Activated T-cell treated with anti-CD3 and anti-CD28 coated beads, Interleukin-2, amount 50 U/mL, for 72 hours (primary cell): ENCODE data around the gene PPP1R27. TPM values are rescaled to one million over a fixed set of nuclear protein-coding genes. Genes with fewer than 3 reads are reported as not detected.
A peak's percentile ranks its signal among the peaks of the same experiment; 100 is the strongest.

Source experiments
- ATAC-seq, 2 donors: fragments of 150-1000 bp; cut with Tn5 transposase; replicated peaks in 1 of 2; 2 replicates each; pipeline ENCODE4 v1.10.0; 2021; ENCODE audit warnings: moderate library complexity in 2 of 2, mild to moderate bottlenecking in 1 of 2
- DNase-seq, 2 donors: peaks; one replicate each; pipeline ENCODE4 v3.0.0; 2021 to 2022; ENCODE audit warnings: mixed read lengths in 1 of 2
- H3K27ac Mint-ChIP-seq: one replicate; pipeline ENCODE4 v1.8.0; 2022; ENCODE audit warnings: mild to moderate bottlenecking, moderate library complexity, mixed read lengths
- H3K27me3 Mint-ChIP-seq: one replicate; pipeline ENCODE4 v1.8.0; 2022; ENCODE audit warnings: low read depth, mixed read lengths
- H3K36me3 Mint-ChIP-seq, 2 donors: one replicate each; pipeline ENCODE4 v1.8.0; 2022; ENCODE audit warnings: mixed read lengths in 2 of 2, mild to moderate bottlenecking in 1 of 2; ENCODE audit not compliant: insufficient read depth in 2 of 2
- H3K4me1 Mint-ChIP-seq: one replicate; pipeline ENCODE4 v1.8.0; 2022; ENCODE audit warnings: low read depth, mixed read lengths
- H3K4me3 Mint-ChIP-seq, 2 donors: one replicate each; pipeline ENCODE4 v1.8.0; 2022; ENCODE audit warnings: mild to moderate bottlenecking in 2 of 2, mixed read lengths in 2 of 2, moderate library complexity in 2 of 2
- H3K9me3 Mint-ChIP-seq, 2 donors: one replicate each; pipeline ENCODE4 v1.8.0; 2022; ENCODE audit warnings: mixed read lengths in 2 of 2
- total RNA-seq, 2 donors: library from RNA; stranded (reverse); gene quantifications; one replicate each; pipeline ENCODE4 v1.2.3, GENCODE V29; 2022

Gene PPP1R27
- not detected for total RNA-seq

GRCh38 chr17:81834831-81835267 lies at the start of gene PPP1R27:
PPP1R27 (minus strand) TSS chr17:81835050; CDS start chr17:81834953, 97 bp downstream.
- no peak for ATAC-seq
- peaks cover 0 to 6% of the 10 kb centered on the region in 2 donors for H3K36me3 Mint-ChIP-seq
- peak within 1 kb of the TSS; percentile 85 to 89 for H3K4me3 Mint-ChIP-seq
- no peaks in the 10 kb centered on the region for H3K9me3 Mint-ChIP-seq
- DNase-seq, result no peak
- peaks cover 37% of the 10 kb centered on the region for H3K4me1 Mint-ChIP-seq
- H3K27me3 Mint-ChIP-seq, result no peaks in the 10 kb centered on the region
- no peak within 1 kb of the TSS for H3K27ac Mint-ChIP-seq

DNA sequence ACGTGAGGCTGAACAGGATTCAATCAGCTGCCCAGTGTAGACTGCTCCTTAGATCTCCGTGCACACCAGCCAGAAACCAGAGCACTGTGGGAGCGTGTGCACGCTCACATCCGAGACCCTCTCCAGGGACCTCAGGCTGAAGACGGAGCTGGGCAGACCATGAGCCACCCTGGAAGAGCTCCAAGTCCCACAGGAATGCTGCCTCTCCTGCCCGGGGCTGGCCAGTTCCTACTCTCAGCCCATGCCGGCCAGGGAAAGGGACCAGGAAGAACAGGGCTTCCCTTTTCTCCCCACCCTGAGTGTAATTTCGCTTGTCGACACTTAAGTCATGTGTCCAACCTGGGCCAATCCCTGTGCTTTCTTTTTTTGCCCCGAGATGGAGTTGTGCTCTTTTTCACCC lies 49.7 kb upstream of the PPP1R27 start:
- DNase-seq (no peak), ATAC-seq (peak in 1 of 2 donors; percentile 16)
- H3K4me3 Mint-ChIP-seq, result no peak overlapping the region
- H3K36me3 Mint-ChIP-seq, result peaks cover 15 to 53% of the 10 kb centered on the region in 2 donors
- no peaks in the 10 kb centered on the region for H3K27me3 Mint-ChIP-seq
- no peaks in the 10 kb centered on the region for H3K9me3 Mint-ChIP-seq
- H3K4me1 Mint-ChIP-seq, result peaks cover 31% of the 10 kb centered on the region
- no peak overlapping the region for H3K27ac Mint-ChIP-seq

DNA sequence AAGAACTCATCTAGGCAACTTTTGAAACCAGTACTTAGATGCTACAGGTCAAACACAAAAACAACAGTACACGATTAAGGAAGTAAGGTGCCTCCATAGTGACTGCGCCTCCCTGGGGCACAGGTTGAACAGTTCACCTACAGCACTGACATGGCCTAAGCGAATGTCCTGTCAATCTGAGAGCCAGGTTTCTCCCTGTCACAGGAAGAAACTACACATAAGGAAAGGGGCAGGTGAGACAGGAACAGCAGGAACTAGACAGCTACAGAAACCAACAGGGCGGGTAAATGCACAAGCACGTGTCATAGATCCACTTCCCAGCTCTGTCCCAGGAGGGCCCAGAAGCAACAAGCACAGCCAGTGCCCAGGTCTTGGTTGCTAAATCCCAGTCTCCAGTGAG lies 44.3 kb upstream of the PPP1R27 start:
- Mint-ChIP-seq H3K4me3 (no peak overlapping the region), H3K4me1 (peaks cover 8% of the 10 kb centered on the region)

GRCh38 chr17:81878294-81878693 lies 43.4 kb upstream of the PPP1R27 start:
- H3K4me3 Mint-ChIP-seq, result no peak overlapping the region
- peaks cover 5 to 28% of the 10 kb centered on the region in 2 donors for H3K36me3 Mint-ChIP-seq
- H3K4me1 Mint-ChIP-seq, result peaks cover 17% of the 10 kb centered on the region
- H3K27ac Mint-ChIP-seq, result no peak overlapping the region
- no peaks in the 10 kb centered on the region for H3K27me3 Mint-ChIP-seq
- H3K9me3 Mint-ChIP-seq, result no peaks in the 10 kb centered on the region
- DNase-seq (no peak), ATAC-seq (no peak)

More for the DNA sequence above, 44.3 kb upstream of the PPP1R27 start:
- no peak for ATAC-seq
- Mint-ChIP-seq H3K9me3 (no peaks in the 10 kb centered on the region), H3K27me3 (no peaks in the 10 kb centered on the region), H3K27ac (no peak overlapping the region), H3K36me3 (peaks cover 5 to 32% of the 10 kb centered on the region in 2 donors)
- no peak for DNase-seq

DNA sequence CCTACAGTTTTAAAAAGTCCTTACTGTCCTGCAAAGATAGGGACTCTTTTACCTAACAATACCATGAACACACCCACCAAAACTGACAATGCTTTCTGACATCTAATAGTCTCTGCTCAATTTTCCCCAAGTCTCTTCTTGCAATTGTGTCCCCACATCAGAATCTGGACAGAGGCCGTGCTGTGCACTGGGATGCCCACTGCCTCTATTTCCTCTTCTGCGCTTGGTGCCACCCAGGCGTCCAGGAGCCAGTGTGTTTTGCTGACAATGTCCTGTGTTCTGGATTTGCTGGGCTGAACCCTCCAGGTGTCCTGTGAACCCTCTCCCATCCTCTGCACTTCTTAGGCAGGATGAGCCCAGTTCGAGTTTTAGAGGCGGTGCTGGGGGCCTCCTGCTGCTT lies 42.7 kb upstream of the PPP1R27 start:
- H3K27ac Mint-ChIP-seq, result no peak overlapping the region
- no peaks in the 10 kb centered on the region for H3K27me3 Mint-ChIP-seq
- ATAC-seq, result no peak
- peaks cover 24% of the 10 kb centered on the region for H3K4me1 Mint-ChIP-seq
- no peak overlapping the region for H3K4me3 Mint-ChIP-seq
- H3K9me3 Mint-ChIP-seq, result no peaks in the 10 kb centered on the region
- H3K36me3 Mint-ChIP-seq, result peaks cover 5 to 27% of the 10 kb centered on the region in 2 donors
- no peak for DNase-seq

- H3K27ac Mint-ChIP-seq, result peak overlapping the region; percentile 98
- H3K4me1 Mint-ChIP-seq, result peaks cover 54% of the 10 kb centered on the region
- peaks cover 5 to 7% of the 10 kb centered on the region in 2 donors for H3K36me3 Mint-ChIP-seq
- peak in 1 of 2 donors; percentile 3 for ATAC-seq
- peak; percentile 97 to 99 for DNase-seq
- no peaks in the 10 kb centered on the region for H3K9me3 Mint-ChIP-seq
- H3K4me3 Mint-ChIP-seq, result peak overlapping the region; percentile 89 to 90
- H3K27me3 Mint-ChIP-seq, result no peaks in the 10 kb centered on the region
These were observed 36.8 kb upstream of the PPP1R27 start for GRCh38 chr17:81871387-81872230.

- H3K27me3 Mint-ChIP-seq, result no peaks in the 10 kb centered on the region
- H3K4me1 Mint-ChIP-seq, result peaks cover 54% of the 10 kb centered on the region
- peaks cover 5 to 7% of the 10 kb centered on the region in 2 donors for H3K36me3 Mint-ChIP-seq
- H3K27ac Mint-ChIP-seq, result peak within 1 kb of the TSS; percentile 98
- peak; percentile 74 to 78 for ATAC-seq
- DNase-seq, result peak in 1 of 2 donors; percentile 22
- H3K9me3 Mint-ChIP-seq, result no peaks in the 10 kb centered on the region
- peak within 1 kb of the TSS; percentile 94 for H3K4me3 Mint-ChIP-seq
These were observed 36.1 kb upstream of the PPP1R27 start, which contains the start of gene ARHGDIA for GRCh38 chr17:81870981-81871386. ARHGDIA (minus strand) TSS chr17:81871337; CDS start chr17:81869930, 1,407 bp downstream.

GRCh38 chr17:81870131-81870980 lies 35.5 kb upstream of the PPP1R27 start:
- Mint-ChIP-seq H3K9me3 (no peaks in the 10 kb centered on the region), H3K27me3 (no peaks in the 10 kb centered on the region), H3K4me1 (peaks cover 59% of the 10 kb centered on the region), H3K4me3 (peak overlapping the region; percentile 94), H3K27ac (peak overlapping the region; percentile 85), H3K36me3 (peaks cover 5 to 7% of the 10 kb centered on the region in 2 donors)
- ATAC-seq (peak; percentile 37 to 52), DNase-seq (peak; percentile 55 to 62)

DNA sequence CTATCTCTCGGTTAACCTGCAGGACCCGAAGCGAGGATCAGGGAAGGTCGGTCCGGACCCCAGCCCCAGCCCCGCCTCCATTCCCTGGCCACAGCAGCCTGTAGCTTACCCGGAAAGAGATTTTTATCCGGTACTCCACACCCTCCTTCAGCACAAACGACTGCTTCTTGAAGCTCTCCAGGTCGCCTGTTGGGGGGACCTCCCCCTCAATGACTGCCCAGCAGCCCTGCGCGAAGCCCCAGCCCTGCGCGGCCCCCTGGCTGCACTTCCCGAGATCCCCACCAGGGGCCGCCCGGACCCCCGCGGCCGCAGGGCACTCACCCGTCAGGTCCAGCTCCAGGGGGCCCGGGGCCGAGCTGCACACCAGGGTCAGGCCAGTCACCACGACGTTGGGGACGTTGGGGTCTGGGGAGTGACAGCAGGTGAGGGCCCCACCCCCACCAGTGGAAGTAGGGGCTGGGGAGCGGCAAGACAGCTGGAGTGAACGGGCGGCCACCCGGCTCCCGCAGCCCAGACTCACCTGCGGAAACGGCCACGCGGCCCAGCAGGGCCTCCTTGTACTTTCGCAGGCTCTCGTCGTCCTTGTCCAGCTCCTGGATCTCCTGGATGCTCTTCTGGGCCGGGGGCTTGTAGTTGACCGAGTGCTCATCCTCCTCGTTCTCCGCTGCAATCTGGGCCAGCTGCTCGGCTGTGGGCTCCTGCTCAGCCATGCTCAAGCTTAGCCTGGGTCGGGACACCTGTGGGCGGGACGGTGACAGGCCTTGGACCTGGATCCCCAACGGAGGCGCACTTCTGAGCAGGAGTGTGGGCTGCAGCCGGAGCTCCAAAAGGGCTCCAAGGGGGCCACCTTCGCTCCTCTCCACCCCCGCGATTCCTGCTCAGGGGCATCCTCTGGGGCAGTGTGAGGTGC lies 34.6 kb upstream of the PPP1R27 start:
- Mint-ChIP-seq H3K4me1 (peaks cover 55% of the 10 kb centered on the region), H3K36me3 (peaks cover 5 to 7% of the 10 kb centered on the region in 2 donors), H3K9me3 (no peaks in the 10 kb centered on the region), H3K4me3 (peak overlapping the region; percentile 94), H3K27ac (peak overlapping the region; percentile 85), H3K27me3 (no peaks in the 10 kb centered on the region)
- DNase-seq, result peak; percentile 53 to 72
- peak in 1 of 2 donors; percentile 16 for ATAC-seq

DNA sequence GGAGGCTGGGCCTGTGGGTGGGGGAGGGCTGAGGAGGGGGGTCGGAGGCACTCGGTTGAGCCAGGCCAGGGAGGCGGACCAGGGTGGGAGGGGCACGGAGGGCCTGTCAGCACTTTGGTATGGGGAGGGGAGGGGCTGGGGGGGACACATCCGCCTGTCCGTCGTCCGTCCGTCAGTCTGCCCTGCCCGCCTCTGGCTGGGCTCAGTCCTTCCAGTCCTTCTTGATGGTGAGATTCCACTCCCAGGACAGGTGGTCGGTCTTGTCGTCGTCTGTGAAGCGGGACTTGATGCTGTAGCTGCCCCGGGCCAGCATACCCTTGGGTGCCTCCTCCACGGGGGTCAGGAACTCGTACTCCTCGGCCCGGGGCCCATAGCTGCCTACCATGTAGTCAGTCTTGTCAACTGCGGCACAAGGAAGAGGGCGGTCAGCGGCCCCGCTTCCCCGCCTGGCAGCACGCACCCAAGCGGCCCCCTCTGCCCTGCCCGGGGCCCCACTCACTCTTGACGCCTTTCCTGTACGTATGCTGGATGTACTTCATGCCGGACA lies 33.9 kb upstream of the PPP1R27 start:
- no peaks in the 10 kb centered on the region for H3K27me3 Mint-ChIP-seq
- H3K4me3 Mint-ChIP-seq, result peak overlapping the region; percentile 94
- H3K4me1 Mint-ChIP-seq, result peaks cover 53% of the 10 kb centered on the region
- no peak for ATAC-seq
- no peaks in the 10 kb centered on the region for H3K9me3 Mint-ChIP-seq
- H3K36me3 Mint-ChIP-seq, result peaks cover 5 to 7% of the 10 kb centered on the region in 2 donors
- no peak overlapping the region for H3K27ac Mint-ChIP-seq
- peak in 1 of 2 donors; percentile 11 for DNase-seq

DNA sequence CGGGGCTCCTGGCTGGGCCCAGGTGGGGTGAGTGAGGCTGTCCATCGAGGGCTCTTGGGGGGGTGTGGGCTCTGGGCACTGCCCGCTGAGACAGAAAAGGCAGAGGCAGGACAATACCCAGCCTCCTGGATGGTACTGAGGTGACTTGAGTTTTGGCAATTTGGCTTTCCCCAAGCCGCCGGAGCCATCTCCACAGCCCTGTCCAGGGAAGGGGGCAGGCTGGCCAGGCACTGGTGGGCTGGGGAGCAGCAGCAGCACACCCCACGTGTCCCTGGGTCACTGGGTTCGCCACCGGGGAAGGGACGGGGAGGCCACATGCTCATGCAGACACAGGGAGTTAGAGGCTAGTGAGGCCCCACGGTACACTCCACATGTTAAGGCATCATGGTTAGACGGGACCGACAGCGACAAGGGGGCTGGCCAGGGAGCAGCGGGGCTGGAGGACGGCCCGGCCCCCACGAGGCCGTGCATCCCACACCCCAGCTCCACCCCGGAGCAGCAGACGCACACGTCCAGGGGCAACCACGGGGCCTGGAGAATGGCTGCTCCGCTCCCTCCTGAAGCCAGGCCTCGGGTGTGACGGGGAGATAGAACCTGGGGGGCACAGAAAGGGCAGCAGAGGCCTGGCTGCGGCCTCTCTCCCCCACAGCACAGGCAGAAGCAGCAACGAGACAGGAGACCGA lies 33.3 kb upstream of the PPP1R27 start:
- H3K27ac Mint-ChIP-seq, result no peak overlapping the region
- peak overlapping the region; percentile 45 to 63 for H3K4me3 Mint-ChIP-seq
- DNase-seq (no peak), ATAC-seq (no peak)
- H3K4me1 Mint-ChIP-seq, result peaks cover 53% of the 10 kb centered on the region
- no peaks in the 10 kb centered on the region for H3K9me3 Mint-ChIP-seq
- no peaks in the 10 kb centered on the region for H3K27me3 Mint-ChIP-seq
- H3K36me3 Mint-ChIP-seq, result peaks cover 8 to 12% of the 10 kb centered on the region in 2 donors
